BJ (cell line): ENCODE data around the gene PLAAT4. TPM values are rescaled to one million over a fixed set of nuclear protein-coding genes. Genes with fewer than 3 reads are reported as not detected.

ENCODE experiments used
- CTCF ChIA-PET: fragments of 350-600 bp; formaldehyde crosslinking; extraction: SDS; loops from one replicate; lab custom pipeline; 2021; ENCODE audit warnings: antibody characterized with exemption, inconsistent platforms; lab: Yijun Ruan, JAX
- POLR2A ChIA-PET: fragments of 300-600 bp; sonication (Branson Sonifier 250); formaldehyde crosslinking; extraction: SDS; loops from one replicate; lab custom pipeline; 2021; ENCODE audit warnings: antibody characterized with exemption; lab: Charles Lee
- DNase-seq: peaks from one replicate; pipeline ENCODE4 v3.0.0-alpha.2; 2011; ENCODE audit warnings: low read depth
- H3K27me3 ChIP-seq: 2 replicates; pipeline ENCODE4 v1.6.0; 2011; ENCODE audit warnings: low read length; ENCODE audit not compliant: control insufficient read depth, insufficient read depth
- H3K36me3 ChIP-seq: 2 replicates; pipeline ENCODE4 v1.5.1; 2011; ENCODE audit warnings: low read length; ENCODE audit not compliant: control insufficient read depth, insufficient read depth
- H3K4me3 ChIP-seq: 2 replicates; pipeline ENCODE4 v1.5.1; 2011; ENCODE audit warnings: low read depth, mild to moderate bottlenecking, control low read depth, low read length
- polyA plus RNA-seq: library from polyadenylated mRNA; depleted of rRNA; stranded (reverse); fragments of >200 nt; gene quantifications from 2 replicates; pipeline ENCODE4 v1.2.3, GENCODE V29; 2011
- TF ChIP-seq, protein P1 (sequence below): IDR thresholded peaks from 2 replicates; pipeline ENCODE4 v1.5.1; 2011; ENCODE audit warnings: low read depth, mild to moderate bottlenecking, control low read depth, inconsistent platforms, low read length, moderate library complexity; ENCODE audit not compliant: insufficient read depth

PLAAT4 gene
- polyA plus RNA-seq, 1 experiment: 7.1 TPM

DNA sequence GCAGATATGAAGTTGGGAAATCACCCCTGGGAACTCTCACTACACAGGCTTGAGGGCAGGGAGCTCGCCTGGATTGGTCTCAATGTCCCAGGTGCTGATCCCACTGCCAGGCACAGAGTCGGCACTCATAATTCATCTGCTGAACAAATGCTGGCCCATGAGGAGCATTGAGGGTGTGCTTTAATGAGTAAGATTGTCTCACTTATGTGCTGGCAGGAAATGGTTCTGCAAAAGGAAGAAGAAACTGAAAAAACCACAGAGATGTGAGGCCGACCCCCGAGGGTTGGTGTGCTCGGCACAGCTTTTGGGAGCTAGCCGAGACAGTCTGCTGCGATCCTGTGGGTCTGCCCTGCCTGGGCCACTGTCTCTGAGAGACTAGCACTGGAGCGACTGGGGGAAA is 17.2 kb downstream of the PLAAT4 start:
- ChIA-PET CTCF (interaction anchor here (0.5 to 1.6 kb wide), 3 partner anchors 73 to 85 kb away, joined by 3 to 5 read pairs (median 3); no protein-coding TSS in a partner anchor), POLR2A (no interaction called here)
- Histone ChIP-seq H3K4me3 (no peak overlapping the region), H3K36me3 (no peaks in the 10 kb centered on the region), H3K27me3 (no peaks in the 10 kb centered on the region)
- DNase-seq: no peak
- TF ChIP-seq, protein P1, sequence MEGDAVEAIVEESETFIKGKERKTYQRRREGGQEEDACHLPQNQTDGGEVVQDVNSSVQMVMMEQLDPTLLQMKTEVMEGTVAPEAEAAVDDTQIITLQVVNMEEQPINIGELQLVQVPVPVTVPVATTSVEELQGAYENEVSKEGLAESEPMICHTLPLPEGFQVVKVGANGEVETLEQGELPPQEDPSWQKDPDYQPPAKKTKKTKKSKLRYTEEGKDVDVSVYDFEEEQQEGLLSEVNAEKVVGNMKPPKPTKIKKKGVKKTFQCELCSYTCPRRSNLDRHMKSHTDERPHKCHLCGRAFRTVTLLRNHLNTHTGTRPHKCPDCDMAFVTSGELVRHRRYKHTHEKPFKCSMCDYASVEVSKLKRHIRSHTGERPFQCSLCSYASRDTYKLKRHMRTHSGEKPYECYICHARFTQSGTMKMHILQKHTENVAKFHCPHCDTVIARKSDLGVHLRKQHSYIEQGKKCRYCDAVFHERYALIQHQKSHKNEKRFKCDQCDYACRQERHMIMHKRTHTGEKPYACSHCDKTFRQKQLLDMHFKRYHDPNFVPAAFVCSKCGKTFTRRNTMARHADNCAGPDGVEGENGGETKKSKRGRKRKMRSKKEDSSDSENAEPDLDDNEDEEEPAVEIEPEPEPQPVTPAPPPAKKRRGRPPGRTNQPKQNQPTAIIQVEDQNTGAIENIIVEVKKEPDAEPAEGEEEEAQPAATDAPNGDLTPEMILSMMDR: no peak

- POLR2A ChIA-PET: no interaction called here
- TF ChIP-seq, protein P1: no peak
- Histone ChIP-seq H3K27me3 (no peaks in the 10 kb centered on the region; the same call in 1 of the 2 replicates), H3K4me3 (no peak overlapping the region), H3K36me3 (no peaks in the 10 kb centered on the region)
- no peak for DNase-seq
- CTCF ChIA-PET: interaction anchor here (1.4 to 1.6 kb wide), 2 partner anchors 74 to 84 kb away, joined by 3 to 5 read pairs; no protein-coding TSS in a partner anchor
Observed at GRCh38 chr11:63554877-63555223, 18.2 kb downstream of the PLAAT4 start.

- no peak for DNase-seq
- Histone ChIP-seq H3K4me3 (no peak overlapping the region), H3K27me3 (no peaks in the 10 kb centered on the region; the same call in 1 of the 2 replicates), H3K36me3 (no peaks in the 10 kb centered on the region)
- CTCF ChIA-PET: no interaction called here
- TF ChIP-seq, protein P1: no peak
- POLR2A ChIA-PET: no interaction called here
Observed at GRCh38 chr11:63556404-63557013, 19.9 kb downstream of the PLAAT4 start.

DNA sequence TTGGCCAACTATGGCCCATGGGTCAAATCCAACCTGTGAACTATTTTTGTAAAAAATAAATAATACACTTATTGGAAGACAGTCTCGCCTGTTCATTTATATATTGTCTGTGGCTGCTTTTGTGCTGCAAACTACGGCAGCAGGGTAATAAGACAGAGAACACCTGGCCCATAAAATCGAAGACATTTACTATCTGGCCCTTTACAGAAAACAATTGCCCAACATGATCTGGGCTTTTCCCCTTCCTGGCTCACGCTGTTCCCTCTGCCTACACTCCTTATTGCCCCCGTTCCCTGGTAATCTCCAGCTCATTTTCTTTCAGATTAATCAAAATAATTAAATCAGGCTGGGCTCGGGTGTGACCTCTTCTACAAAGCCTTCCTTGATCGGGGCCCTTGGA is 21.0 kb downstream of the PLAAT4 start:
- TF ChIP-seq, protein P1: no peak
- CTCF ChIA-PET: no interaction called here
- Histone ChIP-seq H3K4me3 (no peak overlapping the region), H3K27me3 (no peaks in the 10 kb centered on the region; the same call in 1 of the 2 replicates), H3K36me3 (no peaks in the 10 kb centered on the region)
- DNase-seq: no peak
- POLR2A ChIA-PET: no interaction called here

GRCh38 chr11:63558459-63559157 is 22.0 kb downstream of the PLAAT4 start:
- CTCF ChIA-PET: interaction anchor here (0.6 to 1.2 kb wide), 2 partner anchors 77 to 80 kb away, joined by 3 read pairs; no protein-coding TSS in a partner anchor

More at GRCh38 chr11:63558459-63559157, 22.0 kb downstream of the PLAAT4 start:
- Histone ChIP-seq H3K36me3 (no peaks in the 10 kb centered on the region), H3K27me3 (no peaks in the 10 kb centered on the region; the same call in 1 of the 2 replicates), H3K4me3 (no peak overlapping the region)
- POLR2A ChIA-PET: no interaction called here
- no peak for DNase-seq
- TF ChIP-seq, protein P1: no peak
